Stimulated activated CD8-positive, alpha-beta memory T cell treated with anti-CD3 and anti-CD28 coated beads, Interleukin-7, amount 100 ng/mL, for 24 hours (primary cell): ENCODE results near the gene PAPPA2.

ENCODE experiments used
- DNase-seq: peaks from one replicate; pipeline ENCODE4 v3.0.0-alpha.2; 2020; ENCODE audit warnings: low read depth

Gene PAPPA2

DNA sequence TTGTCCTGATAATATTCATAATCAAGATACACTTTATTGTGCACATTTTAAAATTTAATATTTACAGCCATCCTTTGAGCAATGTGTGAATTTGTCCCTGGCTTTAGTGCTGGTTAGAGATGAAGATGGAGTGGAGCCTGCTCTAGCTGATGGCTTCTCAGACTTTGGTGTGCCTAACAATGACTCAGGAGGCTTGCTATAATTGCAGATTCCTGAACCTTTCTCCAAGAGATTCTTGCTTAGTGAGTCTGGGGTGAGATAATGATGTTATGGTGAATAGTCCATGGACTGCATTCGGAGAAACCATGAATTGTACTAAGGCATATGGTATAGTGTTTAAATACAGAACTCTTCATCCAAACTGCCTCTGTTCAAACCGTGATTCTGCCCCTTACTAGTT is 307.1 kb downstream of the PAPPA2 start:
- DNase-seq: no peak

DNA sequence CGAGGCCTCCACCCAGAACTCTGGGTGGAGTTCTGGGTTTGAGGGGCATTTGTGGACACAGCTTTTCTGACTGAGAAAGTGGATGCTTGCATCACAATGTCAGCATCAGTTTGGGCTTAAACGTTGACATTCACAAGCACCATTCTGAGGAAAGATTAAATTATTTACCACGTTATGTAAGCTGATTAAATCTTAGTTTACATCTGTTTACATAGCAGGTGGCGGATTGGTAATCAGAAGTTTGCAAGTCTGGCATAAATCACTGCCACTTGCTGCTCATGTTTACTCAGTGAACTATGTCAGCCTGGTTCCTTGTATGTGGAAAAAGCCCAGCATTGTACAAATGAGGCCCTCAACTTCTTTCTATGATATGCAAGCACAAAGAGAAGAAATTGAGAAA is 310.1 kb downstream of the PAPPA2 start:
- DNase-seq: no peak

DNA sequence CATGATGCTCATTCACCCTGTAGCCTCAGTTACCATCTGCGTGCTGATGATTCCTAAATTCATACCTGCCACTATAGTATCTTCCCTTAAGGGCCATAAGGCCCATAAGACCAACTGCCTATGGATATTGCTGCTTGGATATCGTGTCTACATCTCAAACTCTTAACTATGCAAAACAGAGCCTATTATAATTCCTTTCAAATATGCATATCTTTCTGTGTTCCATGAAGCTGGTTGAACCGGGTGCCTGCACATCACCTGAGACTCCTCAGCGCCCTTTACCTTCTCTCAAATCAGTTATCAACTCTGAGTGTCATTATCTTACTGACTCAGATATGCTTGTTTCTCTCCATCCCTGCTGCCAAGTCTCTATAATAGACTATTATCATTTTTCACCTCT is 311.2 kb downstream of the PAPPA2 start:
- no peak for DNase-seq

DNA sequence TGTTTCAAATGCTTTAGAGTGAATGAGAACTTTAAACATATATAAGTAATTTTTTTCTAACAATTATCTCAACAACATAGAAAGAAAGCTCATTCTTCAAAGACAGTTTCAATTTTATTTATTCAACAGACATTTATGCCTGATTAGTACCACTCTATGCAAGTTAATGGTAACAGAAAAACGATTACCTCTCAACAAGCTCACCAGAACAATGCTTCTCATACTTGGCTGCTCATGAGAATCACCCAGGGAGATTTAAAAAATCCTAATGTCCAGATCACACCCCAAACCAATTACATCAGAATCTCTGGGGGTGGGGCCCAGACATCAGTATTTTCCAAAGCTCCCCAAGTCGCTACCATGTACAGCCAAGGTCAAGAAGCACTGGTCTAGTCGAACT is 312.4 kb downstream of the PAPPA2 start:
- DNase-seq: no peak

DNA sequence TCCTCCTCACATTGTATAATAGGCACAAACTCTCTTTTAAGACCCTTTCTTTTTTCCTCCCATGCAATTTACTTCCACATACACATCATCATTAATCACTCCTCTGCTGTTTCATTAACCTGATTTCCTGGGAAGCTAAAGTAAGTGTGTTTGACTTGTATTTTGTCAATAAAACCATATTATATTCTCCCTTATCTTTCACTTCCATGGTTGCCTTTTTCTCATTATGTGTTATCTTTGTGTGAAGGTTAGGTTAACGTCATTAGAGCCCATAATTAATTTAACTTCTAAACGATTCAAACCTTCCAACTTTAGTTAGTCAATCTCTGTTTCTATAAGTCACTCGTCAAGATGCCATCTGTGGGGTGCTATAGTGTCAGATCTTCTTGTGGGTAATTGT is 313.0 kb downstream of the PAPPA2 start:
- DNase-seq: no peak

GRCh38 chr1:176778056-176778455 is 315.1 kb downstream of the PAPPA2 start:
- no peak for DNase-seq

DNA sequence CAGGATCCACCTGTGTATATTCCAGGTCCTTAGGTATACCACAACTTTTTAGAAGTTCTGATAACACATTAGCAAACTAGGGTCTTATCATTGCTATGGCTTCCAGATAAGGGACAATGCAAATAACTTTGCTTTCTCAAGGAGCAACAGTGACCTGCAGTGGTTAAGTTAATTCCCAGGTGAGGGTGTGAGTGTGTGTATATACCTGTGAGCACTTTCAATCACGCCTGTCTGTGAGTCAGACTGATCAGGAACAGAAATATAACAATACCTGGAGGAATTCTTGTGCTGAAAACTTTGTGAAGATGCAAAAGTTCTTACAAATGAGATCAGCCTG is 317.0 kb downstream of the PAPPA2 start:
- no peak for DNase-seq

DNA sequence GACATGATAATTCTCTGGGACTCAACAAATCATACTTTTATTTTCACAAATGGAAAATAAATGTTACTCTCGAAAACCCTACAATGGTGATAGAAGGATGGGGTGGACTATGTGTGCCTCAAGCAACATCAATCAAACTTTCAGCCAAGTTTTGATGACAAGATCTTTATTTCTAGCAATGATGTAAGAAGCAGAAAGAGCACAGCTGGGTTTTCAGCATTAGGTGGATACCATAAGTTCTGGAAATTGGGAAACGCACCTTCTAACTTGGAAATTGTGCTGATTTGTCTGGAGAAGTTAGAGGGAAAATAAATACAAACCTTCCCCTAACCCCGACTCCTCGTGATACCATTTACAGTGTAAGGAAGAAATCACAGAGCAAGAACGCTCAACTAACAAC is 320.3 kb downstream of the PAPPA2 start:
- no peak for DNase-seq

- DNase-seq: no peak
Observed at GRCh38 chr1:176785056-176785455, 322.1 kb downstream of the PAPPA2 start.

GRCh38 chr1:176785791-176786190 is 322.8 kb downstream of the PAPPA2 start:
- DNase-seq: no peak

- DNase-seq: no peak
Observed at GRCh38 chr1:176786274-176786673, 323.3 kb downstream of the PAPPA2 start.

DNA sequence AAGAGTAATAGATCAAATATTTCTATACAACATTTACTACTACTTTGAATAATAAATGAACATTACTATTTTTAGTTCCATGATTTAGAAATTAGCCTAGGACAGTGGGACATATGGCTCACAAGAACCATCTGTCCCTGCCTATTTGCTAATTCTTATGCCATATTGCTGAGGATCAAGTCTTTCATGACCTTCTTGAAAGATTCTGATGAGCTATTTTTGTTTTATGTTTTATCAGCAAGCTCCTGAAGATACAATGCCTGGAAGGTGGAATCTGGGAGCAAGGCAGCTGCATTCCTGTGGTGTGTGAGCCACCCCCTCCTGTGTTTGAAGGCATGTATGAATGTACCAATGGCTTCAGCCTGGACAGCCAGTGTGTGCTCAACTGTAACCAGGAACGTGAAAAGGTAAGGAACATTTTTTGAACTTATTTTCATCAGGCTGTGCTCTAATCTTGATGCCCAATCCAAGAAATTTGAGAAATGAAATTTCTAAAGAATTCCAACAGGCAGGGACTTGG is 326.7 kb downstream of the PAPPA2 start:
- no peak for DNase-seq

GRCh38 chr1:176790786-176791185 is 327.8 kb downstream of the PAPPA2 start:
- no peak for DNase-seq

DNA sequence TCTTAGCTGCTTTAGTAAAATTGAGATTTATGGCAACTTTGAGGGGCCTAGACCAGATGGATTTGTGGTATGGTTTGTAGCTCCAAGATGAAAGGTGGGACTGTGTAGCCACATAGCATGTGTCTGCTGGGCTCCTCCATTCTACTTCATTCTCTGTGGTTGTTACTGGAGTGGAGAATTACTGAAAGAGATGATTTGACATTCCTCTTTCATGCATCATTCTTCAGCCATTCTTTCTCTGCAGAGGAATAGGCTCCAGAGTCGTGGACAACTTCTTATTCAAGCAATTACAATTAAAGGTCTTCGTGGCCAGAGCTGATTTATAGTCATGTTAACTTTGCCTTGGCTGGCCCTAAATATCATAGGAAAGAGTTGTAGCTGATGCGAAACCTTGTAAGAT is 328.9 kb downstream of the PAPPA2 start:
- DNase-seq: no peak

DNA sequence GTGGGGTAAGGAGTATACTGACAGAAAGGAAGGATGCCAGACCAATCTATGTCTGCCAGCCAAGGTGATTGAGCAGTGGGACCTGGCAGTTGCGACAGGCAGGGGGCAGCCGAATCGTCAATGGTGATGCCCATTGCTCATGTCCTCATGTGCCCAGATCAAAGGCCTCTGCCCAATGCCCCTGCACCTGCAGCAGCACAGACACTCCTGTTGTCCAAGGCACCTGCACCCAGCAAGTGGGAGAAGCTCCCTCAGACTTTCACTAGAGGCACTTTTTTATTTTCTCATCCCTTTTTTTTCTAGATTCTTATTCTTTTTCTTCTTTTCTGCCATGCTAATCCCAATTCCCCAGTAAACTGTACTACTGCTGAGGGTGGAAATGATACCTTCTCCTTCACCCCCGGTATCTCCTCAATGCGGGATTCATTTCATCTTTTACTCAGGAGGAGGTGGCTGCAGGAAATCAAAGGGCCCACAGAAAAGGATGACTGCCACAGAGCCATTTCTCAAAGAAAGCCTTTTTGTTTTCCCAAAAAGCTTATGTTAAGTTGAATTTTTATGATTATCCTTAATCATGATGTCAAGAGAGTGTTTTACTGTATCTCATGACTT is 332.0 kb downstream of the PAPPA2 start:
- DNase-seq: no peak

GRCh38 chr1:176795929-176796328 is 333.0 kb downstream of the PAPPA2 start:
- DNase-seq: no peak

DNA sequence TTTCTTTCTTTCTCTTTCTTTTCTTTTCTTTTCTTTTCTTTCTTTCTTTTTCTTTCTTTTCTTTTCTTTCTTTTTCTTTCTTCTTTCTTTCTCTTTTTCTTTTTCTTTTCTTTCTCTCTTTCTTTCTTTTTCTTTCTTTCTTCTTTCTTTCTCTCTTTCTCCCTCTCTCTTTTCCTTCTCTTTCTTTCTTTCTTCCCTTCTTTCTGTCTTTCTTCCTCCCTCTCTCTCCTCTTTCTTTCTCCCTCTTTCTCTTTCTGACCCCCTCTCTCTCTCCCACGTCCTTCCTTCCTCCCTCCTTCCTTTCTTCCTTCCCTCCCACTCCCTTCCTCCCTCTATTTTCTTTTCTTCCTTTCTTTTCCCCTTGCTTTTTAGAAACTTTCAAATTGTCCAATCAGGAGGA is 333.6 kb downstream of the PAPPA2 start:
- DNase-seq: no peak

DNA sequence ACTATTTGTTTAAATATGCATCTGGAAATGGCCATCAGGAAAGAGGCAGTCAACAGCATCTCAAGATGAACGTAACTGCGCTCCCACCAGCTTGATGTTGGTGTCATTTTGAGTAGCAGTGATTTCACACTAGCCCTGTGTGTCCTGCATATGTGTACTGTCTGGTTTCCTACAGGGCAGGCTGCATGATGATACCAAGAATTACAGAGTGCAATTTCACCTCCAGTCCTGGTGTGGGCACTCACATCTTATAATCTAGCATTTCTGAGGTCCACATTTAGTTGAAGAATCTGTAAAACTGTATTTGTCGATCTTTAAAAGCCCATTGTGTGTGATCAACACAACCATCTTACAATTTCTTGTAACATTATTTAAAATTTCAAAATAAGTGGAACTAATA is 336.4 kb downstream of the PAPPA2 start:
- DNase-seq: no peak

DNA sequence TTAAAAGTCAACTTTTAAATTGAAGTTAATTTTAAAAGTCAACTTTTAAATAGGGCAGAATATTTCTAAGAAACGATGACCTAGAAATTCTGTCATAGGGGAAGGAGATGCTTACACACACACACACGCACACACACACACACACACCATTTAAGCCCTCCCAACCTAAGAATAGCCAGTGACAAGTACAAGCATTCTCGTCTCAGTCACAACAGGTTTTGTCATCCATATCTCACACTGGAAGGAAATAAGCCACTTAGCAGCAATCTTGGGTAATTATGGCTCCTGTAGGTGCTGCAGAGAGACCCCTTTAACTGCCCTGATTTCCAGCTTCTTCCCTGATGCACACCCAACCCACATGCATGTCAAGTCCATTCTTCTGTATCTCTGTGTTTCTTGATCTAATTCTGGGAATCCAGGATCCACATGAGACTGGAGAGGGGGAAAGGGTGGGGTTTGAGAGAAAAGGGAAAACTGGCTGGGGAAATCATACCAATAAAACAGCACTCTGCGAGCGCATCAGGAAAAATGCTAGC is 338.1 kb downstream of the PAPPA2 start:
- DNase-seq: no peak

DNA sequence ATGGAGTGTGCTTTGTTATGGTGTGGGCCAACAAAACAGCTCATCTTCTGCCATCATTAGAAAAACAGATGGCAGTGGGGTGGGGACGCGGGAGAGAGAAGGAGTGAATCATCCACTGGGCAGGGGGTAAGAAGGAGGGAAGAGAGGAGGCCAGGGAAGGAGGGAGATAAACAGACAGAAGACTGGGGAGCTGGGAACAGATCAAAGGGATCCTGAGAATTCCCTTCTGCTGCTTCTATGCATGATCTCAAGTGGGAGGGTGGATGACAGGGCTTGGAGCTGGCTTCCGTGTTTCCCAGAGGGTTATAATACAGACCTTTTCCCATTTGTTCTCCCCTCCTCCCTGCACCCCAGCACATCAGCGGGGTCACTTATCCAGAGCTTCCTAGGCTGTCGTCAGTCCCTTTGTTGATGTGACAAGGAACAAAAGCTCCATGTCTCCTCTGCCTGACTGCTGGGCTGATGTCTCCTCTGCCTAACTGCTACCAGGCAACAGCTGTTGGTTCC is 338.6 kb downstream of the PAPPA2 start:
- no peak for DNase-seq

GRCh38 chr1:176802316-176802715 is 339.3 kb downstream of the PAPPA2 start:
- no peak for DNase-seq

- no peak for DNase-seq
Observed at GRCh38 chr1:176803042-176803441, 340.1 kb downstream of the PAPPA2 start.

GRCh38 chr1:176803596-176803995 is 340.6 kb downstream of the PAPPA2 start:
- no peak for DNase-seq

- no peak for DNase-seq
Observed at GRCh38 chr1:176809292-176809691, 346.3 kb downstream of the PAPPA2 start.
